A549 (cell line): ENCODE results near the gene LY6G6C. TPM values are rescaled to one million over a fixed set of nuclear protein-coding genes. Genes with fewer than 3 reads are reported as not detected.

Experiments used
- polyA plus RNA-seq, 4 experiments: library from polyadenylated mRNA; depleted of rRNA in 3 of 4; stranded (reverse); fragments of >200 nt; fragmentation: RNase III in 1 of 4; extraction: RNeasy Plus Mini Kit Qiagen cat#74134 plus additional on column Dnase treatment in 1 of 4; gene quantifications; 2 replicates in 3 of 4; 3 replicates in 1 of 4; pipeline ENCODE4 v1.2.3, GENCODE V29; 2011 to 2017
- small RNA-seq, 6 experiments: library from RNA; depleted of rRNA; stranded (forward); fragments of <200 nt; gene quantifications; one replicate each; pipeline ENCODE3, GENCODE V24; 2012

LY6G6C gene
- polyA plus RNA-seq, 2 of the 4 experiments (the other 2 are of a cell fraction), result 0.08 to 0.21 TPM

Small RNA genes lying within 50 kb of the gene (small RNA-seq; reads per million reads assigned to genes)
- gene LY6G6D, result 0 reads per million in 6 experiments
- gene MIR4646, result 0 reads per million in 6 experiments
- gene MSH5-SAPCD1, result 0 reads per million in 6 experiments
- gene RNU6-850P, result 0 reads per million in 6 experiments
- gene SAPCD1, result 0 reads per million in 6 experiments

Other genes with a start within 250 kb of the LY6G6C start
Only the 30 nearest of the 41 such genes appear.
- gene LTA, start 149.5 kb downstream of the LY6G6C start, polyA plus RNA-seq (2011; rRNA removed), result 0.07 TPM in 1 of 2 replicates, not detected in the other
- gene LTA, start 149.5 kb downstream of the LY6G6C start, polyA plus RNA-seq (2017; fragmentation: RNase III; extraction: RNeasy Plus Mini Kit Qiagen cat#74134 plus additional on column Dnase treatment), result 0.07 to 0.08 TPM in 2 of 3 replicates, not detected in the other
- 0.07 TPM in 1 of 2 replicates, not detected in the other for gene TNF, start 146.2 kb downstream of the LY6G6C start, polyA plus RNA-seq (2011; rRNA removed)
- gene TNF, start 146.2 kb downstream of the LY6G6C start, polyA plus RNA-seq (2017; fragmentation: RNase III; extraction: RNeasy Plus Mini Kit Qiagen cat#74134 plus additional on column Dnase treatment), result not detected in 3 replicates
- gene LTB, start 139.3 kb downstream of the LY6G6C start, polyA plus RNA-seq (2011; rRNA removed), result 0.13 and 0.26 TPM in 2 replicates
- 0.14 to 0.57 TPM (median 0.33 TPM) in 3 replicates for gene LTB, start 139.3 kb downstream of the LY6G6C start, polyA plus RNA-seq (2017; fragmentation: RNase III; extraction: RNeasy Plus Mini Kit Qiagen cat#74134 plus additional on column Dnase treatment)
- gene LST1, start 135.5 kb downstream of the LY6G6C start, polyA plus RNA-seq (2011; rRNA removed), result 0.17 and 0.19 TPM in 2 replicates
- gene LST1, start 135.5 kb downstream of the LY6G6C start, polyA plus RNA-seq (2017; fragmentation: RNase III; extraction: RNeasy Plus Mini Kit Qiagen cat#74134 plus additional on column Dnase treatment), result 0.26 to 0.47 TPM in 2 of 3 replicates, not detected in the other
- not detected in 2 replicates for gene NCR3, start 128.7 kb downstream of the LY6G6C start, polyA plus RNA-seq (2011; rRNA removed)
- gene NCR3, start 128.7 kb downstream of the LY6G6C start, polyA plus RNA-seq (2017; fragmentation: RNase III; extraction: RNeasy Plus Mini Kit Qiagen cat#74134 plus additional on column Dnase treatment), result not detected in 3 replicates
- not detected in 2 replicates for gene AIF1, start 106.5 kb downstream of the LY6G6C start, polyA plus RNA-seq (2011; rRNA removed)
- gene AIF1, start 106.5 kb downstream of the LY6G6C start, polyA plus RNA-seq (2017; fragmentation: RNase III; extraction: RNeasy Plus Mini Kit Qiagen cat#74134 plus additional on column Dnase treatment), result not detected in 3 replicates
- gene PRRC2A, start 101.0 kb downstream of the LY6G6C start, polyA plus RNA-seq (2011; rRNA removed), result 26.0 and 28.0 TPM in 2 replicates
- gene PRRC2A, start 101.0 kb downstream of the LY6G6C start, polyA plus RNA-seq (2017; fragmentation: RNase III; extraction: RNeasy Plus Mini Kit Qiagen cat#74134 plus additional on column Dnase treatment), result 60.7 to 63.0 TPM (median 61.1 TPM) in 3 replicates
- gene BAG6, start 69.1 kb downstream of the LY6G6C start, polyA plus RNA-seq (2011; rRNA removed), result 50.4 and 59.4 TPM in 2 replicates
- 107 to 123 TPM (median 121 TPM) in 3 replicates for gene BAG6, start 69.1 kb downstream of the LY6G6C start, polyA plus RNA-seq (2017; fragmentation: RNase III; extraction: RNeasy Plus Mini Kit Qiagen cat#74134 plus additional on column Dnase treatment)
- gene APOM, start 65.9 kb downstream of the LY6G6C start, polyA plus RNA-seq (2011; rRNA removed), result 2.6 and 4.1 TPM in 2 replicates
- 1.5 to 2.1 TPM (median 1.9 TPM) in 3 replicates for gene APOM, start 65.9 kb downstream of the LY6G6C start, polyA plus RNA-seq (2017; fragmentation: RNase III; extraction: RNeasy Plus Mini Kit Qiagen cat#74134 plus additional on column Dnase treatment)
- gene C6orf47, start 61.0 kb downstream of the LY6G6C start, polyA plus RNA-seq (2011; rRNA removed), result 6.0 and 6.1 TPM in 2 replicates
- 10.7 to 13.6 TPM (median 11.9 TPM) in 3 replicates for gene C6orf47, start 61.0 kb downstream of the LY6G6C start, polyA plus RNA-seq (2017; fragmentation: RNase III; extraction: RNeasy Plus Mini Kit Qiagen cat#74134 plus additional on column Dnase treatment)
- gene GPANK1, start 56.7 kb downstream of the LY6G6C start, polyA plus RNA-seq (2011; rRNA removed), result 10.0 and 11.0 TPM in 2 replicates
- gene GPANK1, start 56.7 kb downstream of the LY6G6C start, polyA plus RNA-seq (2017; fragmentation: RNase III; extraction: RNeasy Plus Mini Kit Qiagen cat#74134 plus additional on column Dnase treatment), result 9.7 to 11.7 TPM (median 11.0 TPM) in 3 replicates
- 41.8 and 61.0 TPM in 2 replicates for gene CSNK2B, start 55.7 kb downstream of the LY6G6C start, polyA plus RNA-seq (2011; rRNA removed)
- 134 to 141 TPM (median 141 TPM) in 3 replicates for gene CSNK2B, start 55.7 kb downstream of the LY6G6C start, polyA plus RNA-seq (2017; fragmentation: RNase III; extraction: RNeasy Plus Mini Kit Qiagen cat#74134 plus additional on column Dnase treatment)
- gene LY6G5B, start 51.8 kb downstream of the LY6G6C start, polyA plus RNA-seq (2011; rRNA removed), result 5.9 and 6.7 TPM in 2 replicates
- 9.0 to 12.3 TPM (median 9.9 TPM) in 3 replicates for gene LY6G5B, start 51.8 kb downstream of the LY6G6C start, polyA plus RNA-seq (2017; fragmentation: RNase III; extraction: RNeasy Plus Mini Kit Qiagen cat#74134 plus additional on column Dnase treatment)
- gene LY6G5C, start 40.7 kb downstream of the LY6G6C start, polyA plus RNA-seq (2011; rRNA removed), result 1.2 and 1.6 TPM in 2 replicates
- 1.5 to 1.9 TPM (median 1.6 TPM) in 3 replicates for gene LY6G5C, start 40.7 kb downstream of the LY6G6C start, polyA plus RNA-seq (2017; fragmentation: RNase III; extraction: RNeasy Plus Mini Kit Qiagen cat#74134 plus additional on column Dnase treatment)
- 22.3 and 22.6 TPM in 2 replicates for gene ABHD16A, start 18.4 kb downstream of the LY6G6C start, polyA plus RNA-seq (2011; rRNA removed)
- 14.5 to 16.6 TPM (median 16.2 TPM) in 3 replicates for gene ABHD16A, start 18.4 kb downstream of the LY6G6C start, polyA plus RNA-seq (2017; fragmentation: RNase III; extraction: RNeasy Plus Mini Kit Qiagen cat#74134 plus additional on column Dnase treatment)
- gene LY6G6F, start 14.9 kb downstream of the LY6G6C start, polyA plus RNA-seq (2011; rRNA removed), result not detected in 2 replicates
- not detected in 3 replicates for gene LY6G6F, start 14.9 kb downstream of the LY6G6C start, polyA plus RNA-seq (2017; fragmentation: RNase III; extraction: RNeasy Plus Mini Kit Qiagen cat#74134 plus additional on column Dnase treatment)
- gene LY6G6D, start 6.4 kb downstream of the LY6G6C start, polyA plus RNA-seq (2011; rRNA removed), result not detected in 2 replicates
- not detected in 3 replicates for gene LY6G6D, start 6.4 kb downstream of the LY6G6C start, polyA plus RNA-seq (2017; fragmentation: RNase III; extraction: RNeasy Plus Mini Kit Qiagen cat#74134 plus additional on column Dnase treatment)
- not detected in 2 replicates for gene MPIG6B, start 1.6 kb upstream of the LY6G6C start, polyA plus RNA-seq (2011; rRNA removed)
- not detected in 3 replicates for gene MPIG6B, start 1.6 kb upstream of the LY6G6C start, polyA plus RNA-seq (2017; fragmentation: RNase III; extraction: RNeasy Plus Mini Kit Qiagen cat#74134 plus additional on column Dnase treatment)
- 19.3 and 20.6 TPM in 2 replicates for gene DDAH2, start 7.6 kb upstream of the LY6G6C start, polyA plus RNA-seq (2011; rRNA removed)
- gene DDAH2, start 7.6 kb upstream of the LY6G6C start, polyA plus RNA-seq (2017; fragmentation: RNase III; extraction: RNeasy Plus Mini Kit Qiagen cat#74134 plus additional on column Dnase treatment), result 44.8 to 57.3 TPM (median 54.5 TPM) in 3 replicates
- 346 and 397 TPM in 2 replicates for gene CLIC1, start 14.8 kb upstream of the LY6G6C start, polyA plus RNA-seq (2011; rRNA removed)
- 249 to 283 TPM (median 251 TPM) in 3 replicates for gene CLIC1, start 14.8 kb upstream of the LY6G6C start, polyA plus RNA-seq (2017; fragmentation: RNase III; extraction: RNeasy Plus Mini Kit Qiagen cat#74134 plus additional on column Dnase treatment)
- gene MSH5, start 18.3 kb upstream of the LY6G6C start, polyA plus RNA-seq (2011; rRNA removed), result 36.5 and 42.6 TPM in 2 replicates
- 17.1 to 18.8 TPM (median 17.4 TPM) in 3 replicates for gene MSH5, start 18.3 kb upstream of the LY6G6C start, polyA plus RNA-seq (2017; fragmentation: RNase III; extraction: RNeasy Plus Mini Kit Qiagen cat#74134 plus additional on column Dnase treatment)
- 3.3 and 6.9 TPM in 2 replicates for gene SAPCD1, start 40.9 kb upstream of the LY6G6C start, polyA plus RNA-seq (2011; rRNA removed)
- 5.8 to 7.5 TPM (median 7.1 TPM) in 3 replicates for gene SAPCD1, start 40.9 kb upstream of the LY6G6C start, polyA plus RNA-seq (2017; fragmentation: RNase III; extraction: RNeasy Plus Mini Kit Qiagen cat#74134 plus additional on column Dnase treatment)
- gene VWA7, start 55.6 kb upstream of the LY6G6C start, polyA plus RNA-seq (2011; rRNA removed), result 1.1 TPM in 2 replicates
- 0.95 to 1.1 TPM (median 0.98 TPM) in 3 replicates for gene VWA7, start 55.6 kb upstream of the LY6G6C start, polyA plus RNA-seq (2017; fragmentation: RNase III; extraction: RNeasy Plus Mini Kit Qiagen cat#74134 plus additional on column Dnase treatment)
- 17.7 and 24.7 TPM in 2 replicates for gene VARS1, start 74.0 kb upstream of the LY6G6C start, polyA plus RNA-seq (2011; rRNA removed)
- gene VARS1, start 74.0 kb upstream of the LY6G6C start, polyA plus RNA-seq (2017; fragmentation: RNase III; extraction: RNeasy Plus Mini Kit Qiagen cat#74134 plus additional on column Dnase treatment), result 57.2 to 58.4 TPM (median 58.3 TPM) in 3 replicates
- gene LSM2, start 85.2 kb upstream of the LY6G6C start, polyA plus RNA-seq (2011; rRNA removed), result 54.7 and 73.8 TPM in 2 replicates
- 58.9 to 65.3 TPM (median 59.6 TPM) in 3 replicates for gene LSM2, start 85.2 kb upstream of the LY6G6C start, polyA plus RNA-seq (2017; fragmentation: RNase III; extraction: RNeasy Plus Mini Kit Qiagen cat#74134 plus additional on column Dnase treatment)
- gene HSPA1L, start 93.5 kb upstream of the LY6G6C start, polyA plus RNA-seq (2011; rRNA removed), result 1.2 and 1.6 TPM in 2 replicates
- 1.2 to 1.7 TPM (median 1.4 TPM) in 3 replicates for gene HSPA1L, start 93.5 kb upstream of the LY6G6C start, polyA plus RNA-seq (2017; fragmentation: RNase III; extraction: RNeasy Plus Mini Kit Qiagen cat#74134 plus additional on column Dnase treatment)
- gene HSPA1A, start 93.8 kb upstream of the LY6G6C start, polyA plus RNA-seq (2011; rRNA removed), result 88.2 and 122 TPM in 2 replicates
- 129 to 204 TPM (median 194 TPM) in 3 replicates for gene HSPA1A, start 93.8 kb upstream of the LY6G6C start, polyA plus RNA-seq (2017; fragmentation: RNase III; extraction: RNeasy Plus Mini Kit Qiagen cat#74134 plus additional on column Dnase treatment)
- gene HSPA1B, start 106.0 kb upstream of the LY6G6C start, polyA plus RNA-seq (2011; rRNA removed), result 52.7 and 70.6 TPM in 2 replicates
- 56.7 to 125 TPM (median 98.6 TPM) in 3 replicates for gene HSPA1B, start 106.0 kb upstream of the LY6G6C start, polyA plus RNA-seq (2017; fragmentation: RNase III; extraction: RNeasy Plus Mini Kit Qiagen cat#74134 plus additional on column Dnase treatment)
- gene NEU1, start 141.1 kb upstream of the LY6G6C start, polyA plus RNA-seq (2011; rRNA removed), result 15.8 and 20.6 TPM in 2 replicates
- gene NEU1, start 141.1 kb upstream of the LY6G6C start, polyA plus RNA-seq (2017; fragmentation: RNase III; extraction: RNeasy Plus Mini Kit Qiagen cat#74134 plus additional on column Dnase treatment), result 12.8 to 19.2 TPM (median 16.0 TPM) in 3 replicates
- gene SLC44A4, start 157.3 kb upstream of the LY6G6C start, polyA plus RNA-seq (2011; rRNA removed), result 0.24 and 0.27 TPM in 2 replicates
- not detected in 3 replicates for gene SLC44A4, start 157.3 kb upstream of the LY6G6C start, polyA plus RNA-seq (2017; fragmentation: RNase III; extraction: RNeasy Plus Mini Kit Qiagen cat#74134 plus additional on column Dnase treatment)